ENCODE data around the gene GSTA4.
"Not testable (repeated sequence)": the region's sequence is repeated elsewhere in the genome, so short reads cannot be mapped to it uniquely, and the experiment has no call there.

Gene GSTA4

DNA sequence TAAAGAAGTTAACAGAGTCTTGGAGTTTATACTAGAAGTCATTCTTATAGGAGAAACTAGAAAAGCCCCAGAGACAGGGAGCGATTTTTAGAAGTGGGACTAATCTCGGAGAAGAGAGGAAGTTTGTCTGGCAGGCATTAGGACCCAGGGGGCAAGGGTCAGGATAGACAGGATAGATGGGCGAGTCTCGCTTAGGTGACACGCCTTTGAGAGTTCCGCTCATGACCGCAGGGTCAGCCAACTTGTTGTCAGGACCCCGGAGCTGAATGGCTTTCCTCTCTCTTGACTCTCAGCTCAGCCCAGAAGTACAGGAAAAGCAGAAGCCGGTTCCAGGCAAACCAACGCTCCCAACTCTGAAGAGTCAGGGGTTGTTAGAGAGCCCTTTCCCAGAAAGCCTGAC, 34.1 kb downstream of the GSTA4 start:
- not testable (repeated sequence) for H3K36me3 ChIP-seq (ENCODE audit: control insufficient read depth, insufficient read depth, low read length); H3K4me1 ChIP-seq (ENCODE audit: control insufficient read depth, insufficient read depth, low read length); H3K27ac ChIP-seq (ENCODE audit: low read depth, low read length); H3K27me3 ChIP-seq (ENCODE audit: control insufficient read depth, insufficient read depth, low read length); H3K4me3 ChIP-seq (ENCODE audit: low read length); H3K9ac ChIP-seq (ENCODE audit: low read length)

DNA sequence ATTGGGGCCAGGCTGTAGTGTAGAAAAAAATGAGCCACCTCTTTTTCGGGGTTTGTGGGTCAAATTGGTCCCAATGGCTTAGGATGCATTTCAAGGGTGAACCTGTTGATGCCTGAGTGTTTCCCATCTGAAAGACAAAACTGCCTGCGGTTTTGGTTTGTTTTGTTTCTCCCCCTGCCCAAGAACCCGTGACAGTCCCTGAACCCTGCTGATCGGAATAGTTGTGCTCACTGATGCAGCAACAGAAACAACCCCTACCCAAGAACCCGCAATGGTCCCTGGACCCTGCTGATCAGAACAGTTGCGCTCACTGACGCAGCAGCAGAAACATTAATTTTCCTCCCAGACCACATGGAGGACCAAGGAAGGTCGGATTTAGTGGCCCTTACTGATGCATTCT, 34.9 kb downstream of the GSTA4 start:
- H3K4me1 ChIP-seq (ENCODE audit: control insufficient read depth, insufficient read depth, low read length); H3K36me3 ChIP-seq (ENCODE audit: control insufficient read depth, insufficient read depth, low read length); H3K27ac ChIP-seq (ENCODE audit: low read depth, low read length); H3K9ac ChIP-seq (ENCODE audit: low read length); H3K4me3 ChIP-seq (ENCODE audit: low read length); H3K27me3 ChIP-seq (ENCODE audit: control insufficient read depth, insufficient read depth, low read length): not testable (repeated sequence)

DNA sequence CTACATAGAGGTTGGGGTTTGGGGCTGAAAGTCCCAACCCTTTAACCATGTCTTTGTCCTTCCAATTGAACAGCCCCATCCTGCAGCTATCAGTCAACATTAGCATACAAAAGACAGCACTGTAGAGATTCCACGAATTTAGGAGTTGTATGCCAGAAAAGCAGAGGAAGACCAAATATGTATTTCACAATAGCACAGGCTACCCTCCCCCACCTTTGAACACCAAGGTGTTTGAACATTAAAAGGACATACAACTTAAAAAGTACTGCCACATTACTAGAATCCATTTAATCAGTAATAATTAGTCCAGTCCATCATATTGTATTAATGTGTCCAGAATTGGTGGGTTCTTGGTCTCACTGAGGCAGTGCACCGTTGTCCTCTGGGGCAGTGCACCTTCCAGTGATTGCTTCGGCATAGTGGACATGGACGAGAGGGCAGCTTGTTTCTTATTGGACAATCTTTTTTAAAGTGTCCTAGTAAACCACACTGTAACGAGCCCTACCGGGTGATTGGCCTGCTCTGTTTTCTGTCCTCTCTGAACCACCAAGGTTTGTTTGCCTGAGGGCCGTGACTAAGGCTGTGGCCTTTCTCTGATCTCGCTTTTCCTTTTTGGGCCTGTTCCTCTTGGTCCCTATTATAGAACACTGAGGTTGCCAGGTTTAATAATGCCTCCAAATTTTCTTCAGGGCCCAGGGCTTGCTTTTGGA, 36.4 kb downstream of the GSTA4 start:
- Histone ChIP-seq H3K27ac (ENCODE audit: low read depth, low read length) (no peak overlapping the region), H3K4me3 (ENCODE audit: low read length) (no peak overlapping the region), H3K9ac (ENCODE audit: low read length) (no peak overlapping the region), H3K27me3 (ENCODE audit: control insufficient read depth, insufficient read depth, low read length) (no peaks in the 10 kb centered on the region), H3K4me1 (ENCODE audit: control insufficient read depth, insufficient read depth, low read length) (no peaks in the 10 kb centered on the region), H3K36me3 (ENCODE audit: control insufficient read depth, insufficient read depth, low read length) (no peaks in the 10 kb centered on the region)

DNA sequence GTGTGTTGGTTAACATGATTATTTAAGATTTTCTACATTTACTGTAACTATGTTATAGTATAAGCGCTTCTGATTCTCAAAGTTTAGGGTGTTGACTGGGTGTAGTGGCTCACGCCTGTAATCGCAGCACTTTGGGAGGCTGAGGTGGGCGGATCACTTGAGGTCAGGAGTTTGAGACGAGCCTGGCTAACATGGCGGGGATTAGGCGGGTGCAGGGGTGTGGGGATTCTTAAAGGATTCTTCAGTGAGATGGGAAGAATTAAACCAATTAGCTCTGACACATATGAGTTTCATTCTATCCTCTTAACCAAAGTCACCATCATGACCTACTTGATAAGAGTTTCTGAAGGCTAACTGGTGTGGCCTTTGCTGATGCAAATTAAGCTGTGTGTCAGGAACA, 39.2 kb downstream of the GSTA4 start:
- Histone ChIP-seq H3K4me1 (ENCODE audit: control insufficient read depth, insufficient read depth, low read length) (no peaks in the 10 kb centered on the region), H3K4me3 (ENCODE audit: low read length) (no peak overlapping the region), H3K9ac (ENCODE audit: low read length) (no peak overlapping the region), H3K27ac (ENCODE audit: low read depth, low read length) (no peak overlapping the region), H3K27me3 (ENCODE audit: control insufficient read depth, insufficient read depth, low read length) (no peaks in the 10 kb centered on the region), H3K36me3 (ENCODE audit: control insufficient read depth, insufficient read depth, low read length) (no peaks in the 10 kb centered on the region)

- no peaks in the 10 kb centered on the region for H3K4me1 ChIP-seq (ENCODE audit: control insufficient read depth, insufficient read depth, low read length)
- no peak overlapping the region for H3K4me3 ChIP-seq (ENCODE audit: low read length)
- H3K27ac ChIP-seq (ENCODE audit: low read depth, low read length) = no peak overlapping the region
- no peaks in the 10 kb centered on the region for H3K36me3 ChIP-seq (ENCODE audit: control insufficient read depth, insufficient read depth, low read length)
- H3K27me3 ChIP-seq (ENCODE audit: control insufficient read depth, insufficient read depth, low read length) = no peaks in the 10 kb centered on the region
- H3K9ac ChIP-seq (ENCODE audit: low read length) = no peak overlapping the region
Observed at GRCh38 chr6:52953911-52954839, 40.9 kb downstream of the GSTA4 start.

- no peak overlapping the region for H3K4me3 ChIP-seq (ENCODE audit: low read length)
- H3K36me3 ChIP-seq (ENCODE audit: control insufficient read depth, insufficient read depth, low read length) = no peaks in the 10 kb centered on the region
- H3K4me1 ChIP-seq (ENCODE audit: control insufficient read depth, insufficient read depth, low read length) = no peaks in the 10 kb centered on the region
- H3K9ac ChIP-seq (ENCODE audit: low read length) = no peak overlapping the region
- H3K27me3 ChIP-seq (ENCODE audit: control insufficient read depth, insufficient read depth, low read length) = no peaks in the 10 kb centered on the region
- H3K27ac ChIP-seq (ENCODE audit: low read depth, low read length) = no peak overlapping the region
Observed at GRCh38 chr6:52946306-52946705, 48.8 kb downstream of the GSTA4 start.

- not testable (repeated sequence) for H3K27ac ChIP-seq (ENCODE audit: low read depth, low read length); H3K4me3 ChIP-seq (ENCODE audit: low read length)
Observed at GRCh38 chr6:52942821-52943220, 52.3 kb downstream of the GSTA4 start.

GRCh38 chr6:52942221-52942620, 52.9 kb downstream of the GSTA4 start:
- no peak overlapping the region for H3K9ac ChIP-seq (ENCODE audit: low read length)
- H3K27ac ChIP-seq (ENCODE audit: low read depth, low read length) = no peak overlapping the region
- H3K4me1 ChIP-seq (ENCODE audit: control insufficient read depth, insufficient read depth, low read length) = no peaks in the 10 kb centered on the region
- H3K36me3 ChIP-seq (ENCODE audit: control insufficient read depth, insufficient read depth, low read length) = no peaks in the 10 kb centered on the region
- no peaks in the 10 kb centered on the region for H3K27me3 ChIP-seq (ENCODE audit: control insufficient read depth, insufficient read depth, low read length)
- H3K4me3 ChIP-seq (ENCODE audit: low read length) = no peak overlapping the region

More at GRCh38 chr6:52942821-52943220, 52.3 kb downstream of the GSTA4 start:
- not testable (repeated sequence) for H3K9ac ChIP-seq (ENCODE audit: low read length); H3K36me3 ChIP-seq (ENCODE audit: control insufficient read depth, insufficient read depth, low read length); H3K27me3 ChIP-seq (ENCODE audit: control insufficient read depth, insufficient read depth, low read length); H3K4me1 ChIP-seq (ENCODE audit: control insufficient read depth, insufficient read depth, low read length)

- H3K4me3 ChIP-seq (ENCODE audit: low read length) = no peak overlapping the region
- no peaks in the 10 kb centered on the region for H3K27me3 ChIP-seq (ENCODE audit: control insufficient read depth, insufficient read depth, low read length)
- no peaks in the 10 kb centered on the region for H3K4me1 ChIP-seq (ENCODE audit: control insufficient read depth, insufficient read depth, low read length)
- H3K27ac ChIP-seq (ENCODE audit: low read depth, low read length) = no peak overlapping the region
- H3K36me3 ChIP-seq (ENCODE audit: control insufficient read depth, insufficient read depth, low read length) = no peaks in the 10 kb centered on the region
- H3K9ac ChIP-seq (ENCODE audit: low read length) = no peak overlapping the region
Observed at GRCh38 chr6:52937908-52938307, 57.2 kb downstream of the GSTA4 start.

- Histone ChIP-seq H3K27ac (ENCODE audit: low read depth, low read length) (no peak overlapping the region), H3K36me3 (ENCODE audit: control insufficient read depth, insufficient read depth, low read length) (no peaks in the 10 kb centered on the region), H3K4me3 (ENCODE audit: low read length) (no peak overlapping the region), H3K9ac (ENCODE audit: low read length) (no peak overlapping the region), H3K4me1 (ENCODE audit: control insufficient read depth, insufficient read depth, low read length) (no peaks in the 10 kb centered on the region), H3K27me3 (ENCODE audit: control insufficient read depth, insufficient read depth, low read length) (no peaks in the 10 kb centered on the region)
Observed at GRCh38 chr6:52933778-52934177, 61.3 kb downstream of the GSTA4 start.

- H3K27ac ChIP-seq (ENCODE audit: low read depth, low read length) = no peak overlapping the region
- no peak overlapping the region for H3K4me3 ChIP-seq (ENCODE audit: low read length)
- H3K36me3 ChIP-seq (ENCODE audit: control insufficient read depth, insufficient read depth, low read length) = no peaks in the 10 kb centered on the region
- H3K4me1 ChIP-seq (ENCODE audit: control insufficient read depth, insufficient read depth, low read length) = no peaks in the 10 kb centered on the region
- no peaks in the 10 kb centered on the region for H3K27me3 ChIP-seq (ENCODE audit: control insufficient read depth, insufficient read depth, low read length)
- no peak overlapping the region for H3K9ac ChIP-seq (ENCODE audit: low read length)
Observed at GRCh38 chr6:52931351-52931750, 63.7 kb downstream of the GSTA4 start.

GRCh38 chr6:52929321-52930164, 65.5 kb downstream of the GSTA4 start:
- Histone ChIP-seq H3K4me1 (ENCODE audit: control insufficient read depth, insufficient read depth, low read length) (no peaks in the 10 kb centered on the region), H3K9ac (ENCODE audit: low read length) (no peak overlapping the region), H3K36me3 (ENCODE audit: control insufficient read depth, insufficient read depth, low read length) (no peaks in the 10 kb centered on the region), H3K27me3 (ENCODE audit: control insufficient read depth, insufficient read depth, low read length) (no peaks in the 10 kb centered on the region), H3K4me3 (ENCODE audit: low read length) (no peak overlapping the region), H3K27ac (ENCODE audit: low read depth, low read length) (no peak overlapping the region)

All from rectal smooth muscle tissue (tissue), 1 donor.